HG03442 (cell line): ENCODE data around the gene SEPTIN14.
"Not testable (repeated sequence)": the region's sequence is repeated elsewhere in the genome, so short reads cannot be mapped to it uniquely, and the experiment has no call there.

ENCODE experiments used
- ATAC-seq: cut with Tn5 transposase; IDR thresholded peaks from one replicate; pipeline ENCODE4 v1.9.1; 2021; ENCODE audit warnings: mild to moderate bottlenecking, moderate library complexity; ENCODE audit not compliant: unreplicated experiment

SEPTIN14 gene

DNA sequence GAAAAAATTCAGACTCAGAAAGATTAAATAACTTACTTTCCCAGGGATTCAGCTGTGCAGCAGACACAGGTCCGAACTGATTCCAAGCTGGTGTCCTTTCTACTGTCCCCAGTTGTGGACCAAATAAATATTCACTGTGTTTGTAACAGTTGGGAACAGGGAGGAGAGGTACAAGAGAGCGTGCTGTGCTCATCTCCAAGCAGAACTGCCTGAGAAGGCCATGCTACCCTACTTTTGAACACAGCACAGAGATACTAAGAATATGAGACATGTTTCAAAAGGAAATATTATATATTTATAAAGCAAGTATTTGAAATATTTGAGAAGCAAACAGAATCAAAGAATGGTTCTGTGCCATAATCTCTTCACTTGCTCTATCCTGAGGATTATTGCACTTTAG, at the start of gene SEPTIN14:
Gene SEPTIN14, minus strand, starts transcription at position 101 of the 400 bp plus-strand sequence. CDS start 756 bp downstream, outside the sequence.
- ATAC-seq, result not testable (repeated sequence)

DNA sequence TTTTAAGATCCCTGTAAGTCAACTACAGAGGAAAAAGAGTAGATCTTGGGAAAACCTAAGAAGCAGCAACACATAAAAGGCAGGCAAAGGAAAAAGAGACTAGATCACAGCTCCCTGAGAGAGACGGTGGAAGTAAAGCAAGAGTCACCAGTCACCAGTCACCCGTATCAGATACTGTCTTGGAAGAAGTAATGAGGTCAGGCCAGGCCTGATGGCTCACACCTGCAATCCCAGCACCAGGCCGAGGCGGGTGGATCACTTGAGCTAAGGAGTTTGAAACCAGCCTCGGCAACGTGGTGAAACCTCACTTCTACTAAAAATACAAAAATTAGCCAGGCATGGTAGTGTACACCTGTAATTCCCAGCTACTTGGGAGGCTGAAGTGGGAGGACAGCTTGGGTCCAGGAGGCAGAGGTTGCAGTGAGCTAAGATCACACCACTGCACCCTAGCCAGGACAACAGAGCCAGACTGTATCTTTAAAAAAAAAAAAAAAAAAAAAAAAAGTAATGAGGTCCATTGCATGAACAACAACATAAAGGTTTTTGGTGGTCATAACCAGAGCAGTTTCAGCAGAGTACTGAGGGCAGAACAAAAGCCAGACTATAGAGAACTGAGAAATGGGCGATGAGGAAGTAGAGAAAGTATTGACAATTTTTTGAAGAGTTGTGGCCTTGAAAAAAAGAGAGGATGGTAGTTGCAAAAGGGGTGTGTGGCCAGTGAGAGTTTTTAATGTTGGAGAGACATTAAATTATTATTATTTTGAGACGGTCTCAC, 41.6 kb upstream of the SEPTIN14 start:
- peak; percentile 96 for ATAC-seq

DNA sequence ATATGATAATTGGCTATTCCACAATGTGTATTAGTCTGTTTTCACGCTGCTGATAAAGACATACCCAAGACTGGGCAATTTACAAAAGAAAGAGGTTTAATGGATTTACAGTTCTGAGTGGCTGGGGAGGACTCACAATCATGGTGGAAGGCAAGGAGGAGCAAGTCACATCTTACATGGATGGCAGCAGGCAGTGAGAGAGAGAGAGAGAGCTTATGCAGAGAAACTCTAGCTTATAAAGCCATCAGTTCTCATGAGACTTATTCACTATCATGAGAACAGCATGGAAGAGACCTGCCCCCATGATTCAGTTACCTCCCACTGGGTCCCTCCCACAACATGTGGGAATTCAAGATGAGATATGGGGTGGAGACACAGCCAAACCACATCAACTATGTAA, 38.5 kb upstream of the SEPTIN14 start:
- ATAC-seq, result not testable (repeated sequence)

GRCh38 chr7:55898287-55898686, 35.7 kb upstream of the SEPTIN14 start:
- ATAC-seq, result no peak

GRCh38 chr7:55895021-55895420, 32.5 kb upstream of the SEPTIN14 start:
- no peak for ATAC-seq

- ATAC-seq, result no peak
Measured at GRCh38 chr7:55893940-55894339, 31.4 kb upstream of the SEPTIN14 start.

DNA sequence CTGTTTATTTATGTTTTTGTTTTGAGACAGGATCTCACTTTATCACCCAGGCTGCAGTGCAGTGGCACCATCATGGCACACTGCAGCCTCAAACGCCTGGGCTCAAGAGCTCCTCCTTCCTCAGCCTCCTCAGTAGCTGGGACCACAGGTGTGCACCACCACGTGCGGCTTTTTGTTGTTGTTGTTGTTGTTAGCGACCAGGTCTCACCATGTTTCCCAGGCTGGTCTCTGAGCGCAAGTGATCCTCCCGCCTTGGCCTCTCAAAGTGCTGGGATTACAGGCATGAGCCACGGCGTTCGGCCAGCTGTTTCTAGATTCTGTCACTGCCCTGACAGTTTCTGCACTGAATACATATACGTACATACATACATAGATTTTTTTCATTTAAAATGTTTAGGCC, 25.8 kb upstream of the SEPTIN14 start:
- not testable (repeated sequence) for ATAC-seq

GRCh38 chr7:55887821-55888247, 25.3 kb upstream of the SEPTIN14 start:
- no peak for ATAC-seq

DNA sequence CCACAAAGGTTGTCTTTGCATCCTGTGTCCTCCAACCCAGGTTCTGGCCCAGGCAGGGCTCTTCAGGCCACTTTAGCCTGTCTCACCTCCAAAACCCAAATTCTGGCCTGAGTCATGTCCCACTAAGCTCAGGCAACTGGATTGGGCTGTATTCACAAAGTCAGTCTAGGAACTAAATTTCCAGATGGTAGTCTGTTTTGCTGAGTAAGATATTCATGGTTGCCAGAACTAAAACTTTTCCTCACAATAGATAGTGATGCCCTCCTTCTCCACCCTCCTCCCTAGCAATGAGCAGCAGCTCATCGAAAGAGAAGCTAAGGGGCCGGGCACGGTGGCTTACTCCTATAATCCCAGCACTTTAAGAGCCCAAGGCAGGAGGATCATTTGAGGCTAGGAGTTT, 21.8 kb upstream of the SEPTIN14 start:
- ATAC-seq, result no peak

DNA sequence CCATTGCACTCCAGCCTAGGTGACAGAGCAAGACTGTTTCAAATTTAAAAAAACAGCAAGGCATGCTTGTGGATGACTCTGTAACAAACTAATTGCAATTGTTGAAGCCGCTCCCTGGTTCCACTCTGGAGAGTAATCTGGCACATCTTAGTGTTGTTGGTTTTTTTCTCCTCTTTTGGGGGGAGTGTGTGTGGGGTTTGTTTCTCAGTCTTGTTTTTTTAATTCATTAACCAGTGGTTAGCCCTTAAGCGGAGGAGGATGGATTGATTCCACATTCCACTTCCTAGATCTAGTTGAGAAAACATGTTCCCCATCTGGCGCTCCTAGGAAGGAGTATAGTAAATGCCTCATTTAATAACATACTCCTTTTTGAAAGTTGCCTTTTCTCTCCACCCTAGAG, 16.1 kb upstream of the SEPTIN14 start:
- no peak for ATAC-seq

DNA sequence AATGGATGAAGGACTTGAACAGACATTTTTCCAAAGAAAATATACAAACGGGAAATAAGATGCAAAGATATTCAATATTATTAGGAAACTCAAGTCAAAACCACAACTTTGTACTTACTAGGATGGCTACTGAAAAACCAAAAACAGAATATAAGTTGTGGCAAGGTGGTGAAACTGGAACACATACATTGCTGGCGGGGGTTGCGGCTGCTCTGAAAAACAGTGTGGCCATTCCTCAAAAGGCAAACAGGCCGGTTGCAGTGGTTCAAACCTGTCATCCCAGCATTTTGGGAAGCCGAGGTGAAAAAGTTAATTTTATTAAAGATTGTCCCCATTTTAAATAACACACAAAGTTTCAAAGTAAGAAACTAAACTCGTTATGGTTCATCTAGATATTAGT, 14.8 kb upstream of the SEPTIN14 start:
- ATAC-seq, result no peak

DNA sequence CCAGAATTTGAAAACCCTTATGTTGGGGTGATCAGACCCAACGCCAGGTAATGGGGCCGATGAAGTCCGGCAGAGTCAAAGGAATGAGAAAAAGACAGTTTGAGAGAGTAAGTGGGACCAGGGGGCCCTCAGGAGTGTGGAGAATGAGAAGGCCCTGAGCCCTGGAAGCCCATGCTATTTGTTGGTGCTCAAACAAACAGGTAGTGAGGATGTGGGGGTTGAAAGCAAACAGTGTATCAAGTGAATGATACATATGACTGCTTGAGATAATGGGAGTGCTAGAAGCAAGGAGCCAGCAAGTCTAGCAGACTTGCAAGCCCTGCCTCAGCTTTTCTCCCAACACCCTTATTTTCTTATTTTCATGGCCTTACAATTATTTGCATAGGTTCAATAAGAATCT, 11.2 kb upstream of the SEPTIN14 start:
- ATAC-seq, result no peak

- no peak for ATAC-seq
Measured at GRCh38 chr7:55871932-55872485, 9.5 kb upstream of the SEPTIN14 start.

DNA sequence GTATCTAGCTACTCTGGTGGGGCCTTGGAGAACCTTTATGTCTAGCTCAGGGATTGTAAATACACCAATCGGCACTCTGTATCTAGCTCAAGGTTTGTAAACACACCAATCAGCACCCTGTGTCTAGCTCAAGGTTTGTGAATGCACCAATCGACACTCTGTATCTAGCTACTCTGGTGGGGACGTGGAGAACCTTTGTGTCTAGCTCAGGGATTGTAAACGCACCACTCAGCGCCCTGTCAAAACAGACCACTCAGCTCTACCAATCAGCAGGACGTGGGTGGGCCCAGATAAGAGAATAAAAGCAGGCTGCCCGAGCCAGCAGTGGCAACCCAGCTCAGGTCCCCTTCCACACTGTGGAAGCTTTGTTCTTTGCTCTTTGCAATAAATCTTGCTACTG, 6.4 kb upstream of the SEPTIN14 start:
- ATAC-seq, result not testable (repeated sequence)

DNA sequence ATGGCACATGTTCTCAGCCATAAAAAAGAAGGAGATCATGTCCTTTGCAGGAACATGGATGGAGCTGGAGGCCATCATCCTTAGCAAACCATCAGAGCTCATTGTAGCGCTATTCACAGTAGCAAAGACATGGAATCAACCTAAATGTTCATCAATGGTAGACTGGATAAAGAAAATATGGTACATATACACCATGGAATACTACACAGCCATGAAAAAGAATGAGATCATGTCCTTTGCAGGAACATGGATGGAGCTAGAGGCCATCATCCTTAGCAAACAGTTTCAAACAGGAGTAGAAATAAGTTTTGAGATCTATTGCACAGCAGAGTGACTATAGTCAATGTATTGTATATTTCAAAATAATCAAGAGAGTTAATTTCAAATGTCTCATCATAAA, 17.4 kb downstream of the SEPTIN14 start:
- not testable (repeated sequence) for ATAC-seq

DNA sequence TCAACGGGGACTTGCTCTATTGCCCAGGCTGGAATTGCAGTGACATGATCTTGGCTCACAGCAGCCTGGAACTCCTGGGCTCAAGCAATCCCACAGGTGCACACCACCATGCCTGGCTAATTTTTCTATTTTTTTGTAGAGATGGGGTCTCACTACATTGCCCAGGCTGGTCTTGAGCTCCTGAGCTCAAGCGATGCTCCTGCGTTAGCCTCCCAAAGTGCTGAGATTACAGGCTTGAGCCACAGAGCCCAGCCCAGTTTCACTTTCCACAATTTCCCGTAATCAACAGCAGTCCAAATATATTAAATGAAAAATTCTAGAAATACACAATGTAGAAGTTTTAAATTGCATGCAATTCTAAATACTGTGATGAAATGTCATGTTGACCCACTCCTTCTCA, 24.0 kb downstream of the SEPTIN14 start:
- no peak for ATAC-seq

GRCh38 chr7:55827577-55827976, 35.0 kb downstream of the SEPTIN14 start:
- no peak for ATAC-seq

DNA sequence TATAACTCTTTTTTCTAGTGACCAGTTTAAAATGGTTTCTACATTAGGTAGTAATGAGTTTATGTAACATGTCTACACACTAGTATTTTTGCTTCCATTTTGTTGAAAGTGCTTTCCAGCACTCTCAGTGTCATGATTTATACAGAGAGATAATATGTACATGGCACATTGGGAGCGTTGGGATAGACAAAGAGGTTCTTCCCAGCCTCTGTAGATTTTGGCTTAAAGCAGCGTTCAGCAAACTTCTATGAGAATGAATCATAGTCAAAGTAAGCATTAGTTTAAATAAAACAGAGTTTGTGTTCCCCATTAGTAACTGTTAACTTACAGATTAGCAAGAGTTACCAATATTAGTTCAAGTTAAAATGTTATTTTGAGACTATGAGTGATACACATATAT, 43.9 kb downstream of the SEPTIN14 start:
- no peak for ATAC-seq

- not testable (repeated sequence) for ATAC-seq
Measured at GRCh38 chr7:55797260-55797659, 65.3 kb downstream of the SEPTIN14 start.

DNA sequence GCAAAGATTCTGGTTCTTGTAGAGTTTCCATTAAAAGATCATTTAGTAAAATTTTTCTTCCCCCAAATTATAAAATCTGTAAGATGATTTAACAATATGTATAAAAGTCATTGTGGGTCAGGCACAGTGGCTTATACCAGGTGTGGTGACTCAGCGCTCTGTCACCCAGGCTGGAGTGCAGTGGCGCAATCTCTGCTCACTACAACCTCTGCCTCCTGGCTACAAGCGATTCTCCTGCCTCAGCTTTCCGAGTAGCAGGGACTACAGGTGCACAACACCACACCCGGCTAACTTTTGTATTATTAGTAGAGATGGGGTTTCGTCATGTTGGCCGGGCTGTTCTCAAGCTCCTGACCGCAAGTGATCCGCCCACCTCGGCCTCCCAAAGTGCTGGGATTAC, 68.0 kb downstream of the SEPTIN14 start:
- ATAC-seq, result no peak

DNA sequence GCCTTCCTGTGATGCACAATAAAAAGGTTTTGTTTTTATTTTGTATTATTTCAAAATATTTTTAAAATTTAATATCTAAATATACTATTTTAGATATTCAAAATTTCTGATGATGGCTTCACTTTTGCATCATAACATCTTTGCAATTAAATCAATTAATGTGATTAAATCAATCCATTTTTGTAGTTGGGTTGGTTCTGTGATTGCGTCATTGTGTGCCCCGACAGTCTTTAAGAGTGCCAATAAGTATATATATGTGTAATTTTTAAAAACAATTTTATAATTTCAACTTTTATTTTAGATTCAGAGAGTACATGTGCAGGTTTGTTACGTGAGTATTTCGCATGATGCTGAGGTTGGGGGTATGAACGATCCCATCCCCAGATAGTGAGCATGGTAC, 70.5 kb downstream of the SEPTIN14 start:
- ATAC-seq, result no peak

GRCh38 chr7:55787796-55788195, 74.8 kb downstream of the SEPTIN14 start:
- ATAC-seq, result no peak

DNA sequence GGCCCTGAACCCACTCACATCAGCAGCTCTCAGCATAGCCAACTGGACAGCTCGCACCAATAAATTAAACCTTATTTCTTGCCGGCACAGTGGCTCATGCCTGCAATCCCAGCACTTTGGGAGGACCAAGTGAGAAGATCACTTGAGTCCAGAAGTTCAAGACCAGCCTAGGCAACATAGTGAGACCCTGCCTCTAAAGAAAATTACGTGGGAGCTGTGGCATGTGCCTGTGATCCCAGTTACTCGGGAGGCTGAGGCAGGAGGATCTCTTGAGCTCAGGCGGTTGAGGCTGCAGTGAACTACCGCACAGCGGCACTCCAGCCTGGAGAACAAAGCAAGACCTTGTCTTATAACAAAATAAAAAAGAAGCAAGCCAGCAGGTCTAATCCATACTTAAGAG, 75.7 kb downstream of the SEPTIN14 start:
- no peak for ATAC-seq
